ENCODE results near the gene ITPR1. TPM values are rescaled to one million over a fixed set of nuclear protein-coding genes. Genes with fewer than 3 reads are reported as not detected.

The ITPR1 gene
- total and polyA plus RNA-seq, 10 of the 15 experiments (the other 5 are each of a cell fraction or from before 2014, with no cell fraction given), result 12.2 to 239 (median 28.4) TPM

DNA sequence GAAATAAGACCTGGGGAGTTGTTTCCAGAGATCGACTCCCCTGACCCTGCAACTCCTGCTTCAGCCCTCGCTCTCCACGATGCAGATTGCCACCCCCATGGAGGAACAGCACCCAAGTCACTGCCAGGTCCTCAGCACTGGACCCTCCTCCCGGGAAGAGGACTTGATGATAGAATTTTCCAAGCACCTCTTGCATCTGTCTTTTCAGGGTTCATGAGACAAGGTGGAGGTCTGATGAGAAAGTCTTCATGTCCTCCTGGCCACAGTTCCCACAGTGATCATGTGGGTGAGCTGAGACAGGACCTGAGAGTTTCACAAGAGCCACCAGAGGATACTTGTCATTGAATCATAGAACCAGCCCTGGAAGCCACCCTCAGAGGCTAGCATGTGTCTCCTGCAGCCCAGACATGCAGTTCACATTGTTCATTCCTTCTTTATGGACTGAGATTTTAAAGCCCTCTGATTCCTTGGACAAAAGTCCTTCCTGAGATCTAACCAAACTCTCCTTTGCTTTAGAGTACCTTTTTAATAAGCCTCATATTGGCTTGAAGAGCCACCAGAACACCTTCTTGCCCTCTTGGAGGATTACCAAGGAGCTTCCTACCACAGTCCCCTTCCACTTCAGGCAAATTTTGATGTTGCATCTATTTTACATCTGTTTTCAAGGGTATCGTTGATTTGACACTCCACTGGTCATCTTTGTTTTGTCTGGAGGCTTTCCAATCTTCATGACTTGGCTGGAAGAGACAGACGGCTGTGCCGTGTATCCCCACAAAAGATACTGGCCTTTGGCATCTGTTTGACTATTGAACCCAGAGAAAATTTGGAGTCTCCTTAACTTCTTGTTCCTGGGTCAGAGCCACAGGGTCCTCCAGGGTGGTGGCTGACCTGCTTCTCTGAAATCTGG is 261.3 kb downstream of the ITPR1 start:
- FAIRE-seq (peak; percentile 95), DNase-seq (ENCODE audit: low read depth, low spot score) (peak; percentile 95), ATAC-seq (peak; percentile 43)
- Histone ChIP-seq H3K36me3 (ENCODE audit: control insufficient read depth in 2 of 2, insufficient read depth in 2 of 2, low read length in 1 of 2) (peaks cover under 1 to 8% of the 10 kb centered on the region in 2 experiments; a peak in 3 of 4 replicates), H3K9me3 (replicated peaks; ENCODE audit: control insufficient read depth, insufficient read depth, low read length) (peaks cover 4% of the 10 kb centered on the region; the same call in 2 of the 3 replicates), H3K4me3 (no peak overlapping the region), H3K79me2 (ENCODE audit: control insufficient read depth, insufficient read depth, low read length) (peaks cover 30% of the 10 kb centered on the region), H2AFZ (ENCODE audit: control insufficient read depth, low read depth, low read length) (no peak overlapping the region; the same call in 1 of the 2 replicates), H3K9ac (ENCODE audit: control insufficient read depth, insufficient read depth, low read length) (peak overlapping the region; percentile 73), H4K20me1 (ENCODE audit: control insufficient read depth, insufficient read depth) (no peaks in the 10 kb centered on the region), H3K4me1 (ENCODE audit: control insufficient read depth, insufficient read depth, low read length) (peaks cover 78% of the 10 kb centered on the region), H3K27ac (ENCODE audit: control insufficient read depth, insufficient read depth) (peak overlapping the region; percentile 95), H3K4me2 (ENCODE audit: control insufficient read depth, insufficient read depth) (peak overlapping the region; percentile 66), H3K27me3 (replicated peaks in 1 of 2; ENCODE audit: control insufficient read depth in 2 of 2, insufficient read depth in 2 of 2, low read length in 1 of 2) (no peaks in the 10 kb centered on the region)
- ChIA-PET CTCF (interaction anchor here (0.7 to 10.0 kb wide), 7 partner anchors 11 to 222 kb away, joined by 3 to 95 read pairs (median 4); no protein-coding TSS in a partner anchor), POLR2A (interaction anchor here (0.6 to 15.2 kb wide), 10 partner anchors 18 to 254 kb away, joined by 3 to 414 read pairs (median 4); partner anchors contain the start of gene BHLHE40), SMC1A (ENCODE audit: uncharacterized antibody, unreplicated experiment) (interaction anchor here (0.6 to 23.7 kb wide), 11 partner anchors 18 to 299 kb away, joined by 3 to 618 read pairs (median 10); partner anchors contain the start of gene BHLHE40), RAD21 (ENCODE audit: unreplicated experiment) (interaction anchor here (0.9 to 22.6 kb wide), 11 partner anchors 22 to 328 kb away, joined by 3 to 377 read pairs (median 5); partner anchors contain the start of gene BHLHE40)
- no TSS peak for BruUV-seq (replicated peaks)
- in situ Hi-C loops (cut with MboI), result loop anchor here (5.0 kb wide), 1 partner anchor 228 kb away; no protein-coding TSS in a partner anchor
- WGBS (ENCODE audit: insufficient coverage, insufficient replicate concordance, low lambda C conversion rate, missing lambda C conversion rate), result 73% methylated on average over 7 of the region's 7 CpGs
- intact Hi-C loops (cut with micrococcal nuclease; ENCODE audit: unreplicated experiment), result loop anchor here (1.0 to 5.0 kb wide), 6 partner anchors 23 to 433 kb away; partner anchors contain the start of gene EDEM1
- TF ChIP-seq ATF7 (IDR thresholded peaks at IDR 0.05; ENCODE audit: low read depth) (peak; percentile 74; the same call in 1 of the 2 replicates), NR2F1 (conservative IDR thresholded peaks at IDR 0.05) (peak; percentile 63), KLF5 (IDR thresholded peaks at IDR 0.05; ENCODE audit: partially characterized antibody) (no peak), GATAD2B (conservative IDR thresholded peaks at IDR 0.05; ENCODE audit: low read depth) (peak; percentile 100), POU2F2 (IDR thresholded peaks at IDR 0.05; ENCODE audit: borderline replicate concordance, low read depth, low read length) (peak; percentile 38; the same call in 1 of the 3 replicates), IRF4 (IDR thresholded peaks at IDR 0.05; ENCODE audit: low read depth, low read length) (peak; percentile 92), SMAD1 (IDR thresholded peaks at IDR 0.05; ENCODE audit: low read depth, partially characterized antibody) (peak; percentile 93), IKZF2 (IDR thresholded peaks at IDR 0.05) (peak; percentile 57 to 73), FOXM1 (IDR thresholded peaks at IDR 0.05; ENCODE audit: low read depth, low read length) (peak; percentile 74; the same call in 1 of the 2 replicates), HDGF (IDR thresholded peaks at IDR 0.05) (peak; percentile 27; the same call in 1 of the 2 replicates), BACH1 (IDR thresholded peaks at IDR 0.05; ENCODE audit: borderline replicate concordance) (peak; percentile 52; the same call in 1 of the 2 replicates), MTA3 (IDR thresholded peaks at IDR 0.05; ENCODE audit: borderline replicate concordance, low read length) (peak; percentile 55; the same call in 1 of the 2 replicates), ZSCAN29 (IDR thresholded peaks at IDR 0.05) (no peak)
- TF ChIP-seq, protein P1, sequence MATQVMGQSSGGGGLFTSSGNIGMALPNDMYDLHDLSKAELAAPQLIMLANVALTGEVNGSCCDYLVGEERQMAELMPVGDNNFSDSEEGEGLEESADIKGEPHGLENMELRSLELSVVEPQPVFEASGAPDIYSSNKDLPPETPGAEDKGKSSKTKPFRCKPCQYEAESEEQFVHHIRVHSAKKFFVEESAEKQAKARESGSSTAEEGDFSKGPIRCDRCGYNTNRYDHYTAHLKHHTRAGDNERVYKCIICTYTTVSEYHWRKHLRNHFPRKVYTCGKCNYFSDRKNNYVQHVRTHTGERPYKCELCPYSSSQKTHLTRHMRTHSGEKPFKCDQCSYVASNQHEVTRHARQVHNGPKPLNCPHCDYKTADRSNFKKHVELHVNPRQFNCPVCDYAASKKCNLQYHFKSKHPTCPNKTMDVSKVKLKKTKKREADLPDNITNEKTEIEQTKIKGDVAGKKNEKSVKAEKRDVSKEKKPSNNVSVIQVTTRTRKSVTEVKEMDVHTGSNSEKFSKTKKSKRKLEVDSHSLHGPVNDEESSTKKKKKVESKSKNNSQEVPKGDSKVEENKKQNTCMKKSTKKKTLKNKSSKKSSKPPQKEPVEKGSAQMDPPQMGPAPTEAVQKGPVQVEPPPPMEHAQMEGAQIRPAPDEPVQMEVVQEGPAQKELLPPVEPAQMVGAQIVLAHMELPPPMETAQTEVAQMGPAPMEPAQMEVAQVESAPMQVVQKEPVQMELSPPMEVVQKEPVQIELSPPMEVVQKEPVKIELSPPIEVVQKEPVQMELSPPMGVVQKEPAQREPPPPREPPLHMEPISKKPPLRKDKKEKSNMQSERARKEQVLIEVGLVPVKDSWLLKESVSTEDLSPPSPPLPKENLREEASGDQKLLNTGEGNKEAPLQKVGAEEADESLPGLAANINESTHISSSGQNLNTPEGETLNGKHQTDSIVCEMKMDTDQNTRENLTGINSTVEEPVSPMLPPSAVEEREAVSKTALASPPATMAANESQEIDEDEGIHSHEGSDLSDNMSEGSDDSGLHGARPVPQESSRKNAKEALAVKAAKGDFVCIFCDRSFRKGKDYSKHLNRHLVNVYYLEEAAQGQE (IDR thresholded peaks at IDR 0.05; ENCODE audit: low read depth, low read length), result no peak
- TF ChIP-seq, protein P2, sequence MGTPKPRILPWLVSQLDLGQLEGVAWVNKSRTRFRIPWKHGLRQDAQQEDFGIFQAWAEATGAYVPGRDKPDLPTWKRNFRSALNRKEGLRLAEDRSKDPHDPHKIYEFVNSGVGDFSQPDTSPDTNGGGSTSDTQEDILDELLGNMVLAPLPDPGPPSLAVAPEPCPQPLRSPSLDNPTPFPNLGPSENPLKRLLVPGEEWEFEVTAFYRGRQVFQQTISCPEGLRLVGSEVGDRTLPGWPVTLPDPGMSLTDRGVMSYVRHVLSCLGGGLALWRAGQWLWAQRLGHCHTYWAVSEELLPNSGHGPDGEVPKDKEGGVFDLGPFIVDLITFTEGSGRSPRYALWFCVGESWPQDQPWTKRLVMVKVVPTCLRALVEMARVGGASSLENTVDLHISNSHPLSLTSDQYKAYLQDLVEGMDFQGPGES (IDR thresholded peaks at IDR 0.05), result no peak

Data from GM12878 (cell line).